Ureter (tissue), 1 donor: ENCODE data around the gene LDLRAD4. TPM values are rescaled to one million over a fixed set of nuclear protein-coding genes. Genes with fewer than 3 reads are reported as not detected.

Experiments
- DNase-seq: peaks from one replicate; pipeline ENCODE4 v3.0.0-alpha.2; 2020; ENCODE audit warnings: low spot score
- total RNA-seq: library from RNA; stranded (reverse); gene quantifications from one replicate; pipeline ENCODE4 v1.2.4, GENCODE V29; 2023
- donor health status: DM: yes; HTN: yes; CAD: no.

Gene LDLRAD4
- total RNA-seq, 1 donor from 2014 or later = 39.7 TPM

DNA sequence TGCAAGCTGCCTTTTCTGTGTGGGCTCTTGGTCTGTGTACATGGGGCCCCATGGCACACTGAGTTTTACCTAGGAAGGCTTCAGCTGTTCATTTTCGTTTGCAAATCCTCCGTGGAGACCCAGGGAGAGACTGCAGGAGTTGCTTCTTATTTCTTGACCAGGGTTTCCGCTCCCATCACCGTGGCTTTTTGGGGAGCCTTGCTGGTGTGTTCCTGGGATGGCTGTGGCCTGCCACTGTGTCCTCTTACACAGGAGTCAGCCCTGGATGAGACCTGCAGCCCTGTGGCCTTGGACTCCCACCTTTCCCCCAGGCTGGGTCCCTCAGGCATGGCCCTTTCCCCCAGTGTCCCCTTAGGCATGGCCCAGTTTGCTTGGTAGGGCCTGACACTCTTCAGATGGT, 370.8 kb downstream of the LDLRAD4 start:
- no peak for DNase-seq

DNA sequence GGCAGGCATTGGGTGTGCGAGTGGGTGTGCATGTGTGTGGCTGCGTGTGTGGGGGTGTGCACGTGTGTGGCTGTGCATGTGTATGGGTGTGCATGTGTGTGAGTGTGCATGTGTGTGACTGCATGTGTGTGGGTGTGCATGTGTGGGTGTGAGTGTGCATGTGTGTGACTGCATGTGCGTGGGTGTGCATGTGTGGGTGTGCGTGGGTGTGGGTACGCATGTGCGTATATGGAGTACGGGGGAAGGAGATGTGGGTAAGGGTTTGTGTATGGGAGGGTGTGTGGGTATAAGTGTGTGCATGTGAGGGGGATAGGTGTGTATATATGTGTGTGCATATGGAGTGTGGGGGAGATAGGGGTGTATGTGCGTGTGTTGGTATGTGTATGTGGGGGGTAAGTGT, 371.4 kb downstream of the LDLRAD4 start:
- DNase-seq = no peak

DNA sequence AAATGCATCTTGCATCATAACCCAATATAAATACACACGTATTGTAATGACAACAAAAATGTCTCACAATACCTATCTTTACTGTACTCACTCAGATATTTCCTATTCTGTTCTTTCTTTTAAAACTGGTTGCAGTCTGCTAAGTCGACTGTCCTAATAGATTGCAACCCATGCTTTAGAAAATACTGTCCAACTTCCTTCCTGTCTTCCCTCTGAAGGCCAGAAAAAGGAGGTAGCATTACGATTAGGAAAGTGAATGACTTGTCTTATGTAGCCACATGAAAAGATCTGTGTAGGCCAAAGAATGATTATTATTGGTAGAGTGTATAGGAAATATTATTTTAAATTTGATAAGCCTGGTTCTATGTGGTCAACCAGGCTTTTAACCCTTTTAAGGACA, 373.7 kb downstream of the LDLRAD4 start:
- DNase-seq = no peak

DNA sequence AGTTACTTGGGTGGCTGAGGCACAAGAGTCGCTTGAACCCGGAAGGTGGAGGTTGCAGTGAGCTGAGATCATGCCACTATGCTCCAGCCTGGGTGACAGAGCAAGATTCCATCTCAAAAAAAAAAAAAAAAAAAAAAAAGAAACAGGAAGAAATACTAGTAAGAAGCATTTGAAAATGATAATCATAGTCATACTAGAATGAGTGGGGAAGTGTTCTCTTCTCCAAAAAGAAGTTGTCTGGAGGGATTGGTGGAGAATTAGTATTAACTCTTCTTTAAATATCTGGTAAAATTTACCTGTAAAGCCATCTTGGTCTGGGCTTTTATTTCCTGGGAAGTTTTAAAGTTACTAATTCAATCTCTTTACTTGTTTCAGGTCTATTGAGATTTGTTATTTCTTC, 376.0 kb downstream of the LDLRAD4 start:
- no peak for DNase-seq

DNA sequence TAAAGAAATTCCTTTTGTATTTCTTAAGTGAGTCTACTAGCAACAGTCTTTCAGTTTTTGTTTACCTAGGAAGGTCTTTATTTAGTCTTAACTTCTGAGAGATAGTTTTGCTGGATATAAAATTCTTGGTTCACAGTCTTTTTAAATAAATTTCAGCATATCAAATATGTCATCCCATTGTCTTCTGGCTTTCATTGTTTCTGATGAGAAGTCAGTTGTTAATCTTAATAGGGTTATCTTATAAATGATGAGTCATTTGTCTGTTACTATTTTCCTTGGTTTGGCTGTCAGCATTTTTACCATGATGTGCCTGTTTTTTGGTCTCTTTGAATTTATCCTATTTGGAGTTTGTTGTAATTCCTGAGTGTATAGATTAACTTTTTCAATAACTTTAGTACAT, 378.5 kb downstream of the LDLRAD4 start:
- DNase-seq = no peak

DNA sequence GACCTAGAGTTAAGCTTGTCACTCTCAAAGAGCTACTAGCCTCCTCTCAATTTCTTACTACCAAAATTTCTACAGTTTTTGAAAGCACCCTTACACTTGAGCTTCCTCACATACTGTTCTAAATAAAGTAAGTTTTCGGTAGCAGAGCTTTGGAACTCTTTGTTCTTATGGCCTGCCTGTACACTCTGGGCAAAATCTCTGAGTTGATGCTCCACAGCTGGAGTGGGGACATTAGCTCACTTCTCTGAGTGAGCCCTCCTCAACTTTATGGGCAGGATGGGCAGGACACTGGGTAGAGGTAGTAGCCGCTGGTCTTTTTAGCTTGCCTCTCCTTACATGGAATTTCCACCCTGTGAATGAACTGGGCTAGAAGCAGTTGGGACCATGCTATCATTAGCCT, 380.0 kb downstream of the LDLRAD4 start:
- no peak for DNase-seq

DNA sequence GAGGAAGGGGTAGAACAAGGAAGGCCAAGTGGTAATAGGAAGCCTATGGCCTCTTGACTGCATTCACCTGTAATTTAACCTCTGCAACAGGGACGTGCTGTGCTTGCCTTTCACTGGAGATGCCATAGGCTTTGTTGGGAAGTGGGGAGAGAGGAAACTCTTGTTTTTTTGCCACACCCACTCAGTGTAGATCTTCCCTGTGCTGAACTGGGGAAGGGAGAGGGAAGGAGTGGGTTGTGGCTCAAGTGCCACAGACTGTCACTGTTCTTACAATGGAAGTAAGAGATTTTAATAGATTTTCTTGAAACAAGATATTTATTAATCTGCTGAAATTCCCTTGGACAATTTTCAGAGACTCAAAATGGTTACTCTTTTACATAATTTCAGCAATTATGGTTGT, 380.5 kb downstream of the LDLRAD4 start:
- DNase-seq = no peak

DNA sequence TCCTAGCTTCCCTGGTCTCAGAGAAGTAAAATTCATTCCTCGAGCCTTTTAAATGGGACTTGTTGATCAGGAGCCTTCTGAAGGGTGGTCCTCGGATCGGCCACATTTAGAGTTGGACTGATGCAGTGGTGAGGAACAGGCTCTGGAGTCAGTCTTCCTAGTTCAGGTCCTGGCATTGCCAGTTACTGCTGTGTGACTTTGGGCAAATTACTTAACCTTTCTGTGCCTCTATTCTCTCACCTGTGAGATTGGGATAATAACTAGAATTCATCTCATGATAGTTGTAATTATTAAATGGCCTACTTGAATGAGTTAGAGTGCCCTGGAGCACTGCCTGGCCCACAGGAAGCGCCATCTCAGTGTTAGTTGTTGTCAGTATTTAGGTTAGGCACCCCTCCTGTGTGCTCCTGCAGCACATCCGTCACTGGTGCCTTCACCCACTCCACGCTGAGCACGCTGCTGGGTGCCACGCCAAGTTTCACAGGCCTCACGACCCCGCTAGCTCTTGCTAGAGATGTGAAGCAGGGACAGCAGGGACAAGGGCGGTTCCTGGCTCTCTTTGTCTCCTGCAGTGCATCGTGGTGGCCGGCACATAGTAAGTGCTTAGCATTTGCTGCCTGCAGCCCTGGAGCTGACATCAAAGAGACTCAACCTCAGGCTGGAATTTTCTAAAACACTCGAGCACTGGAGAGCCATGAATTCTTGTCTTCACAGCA, 384.9 kb downstream of the LDLRAD4 start:
- peak; percentile 15 for DNase-seq

DNA sequence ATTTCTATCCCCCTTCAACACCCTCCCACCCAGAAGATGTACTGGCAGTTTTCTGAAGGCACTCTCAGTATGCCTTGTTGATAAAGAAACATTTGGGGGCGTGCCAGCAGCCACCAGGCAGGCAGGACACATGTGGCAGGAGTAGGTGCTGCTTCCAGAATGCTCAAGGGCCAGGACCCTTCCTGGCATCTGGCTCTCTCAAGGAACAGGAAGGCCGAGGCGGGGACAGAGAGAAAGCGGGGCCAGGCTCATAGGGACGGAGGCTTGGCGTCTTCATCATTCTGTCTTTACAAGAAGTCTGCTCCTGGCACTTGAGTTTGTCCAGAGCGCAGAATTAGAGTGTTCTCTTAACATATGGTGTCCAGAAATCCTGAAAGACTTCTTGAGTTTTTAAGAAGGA, 386.2 kb downstream of the LDLRAD4 start:
- peak; percentile 29 for DNase-seq

DNA sequence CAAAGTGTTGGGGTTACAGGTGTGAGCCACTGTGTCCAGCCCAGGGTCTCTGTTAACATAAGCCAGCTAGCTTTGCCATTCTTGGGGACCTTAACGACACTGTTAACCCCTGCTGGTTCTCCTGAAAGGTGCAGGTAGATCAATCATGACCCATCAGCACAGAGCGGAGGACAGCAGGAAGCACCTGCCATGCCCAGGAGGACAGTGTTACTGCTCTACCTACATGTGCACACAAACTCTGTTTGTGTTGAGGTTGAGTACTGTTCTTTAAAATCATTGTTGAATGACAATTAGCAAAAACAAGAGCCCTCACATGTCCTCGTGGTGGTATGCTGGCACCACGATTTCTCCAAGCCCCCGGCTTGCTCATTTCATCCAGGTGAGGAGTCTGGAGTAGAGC, 386.9 kb downstream of the LDLRAD4 start:
- DNase-seq = peak; percentile 17

DNA sequence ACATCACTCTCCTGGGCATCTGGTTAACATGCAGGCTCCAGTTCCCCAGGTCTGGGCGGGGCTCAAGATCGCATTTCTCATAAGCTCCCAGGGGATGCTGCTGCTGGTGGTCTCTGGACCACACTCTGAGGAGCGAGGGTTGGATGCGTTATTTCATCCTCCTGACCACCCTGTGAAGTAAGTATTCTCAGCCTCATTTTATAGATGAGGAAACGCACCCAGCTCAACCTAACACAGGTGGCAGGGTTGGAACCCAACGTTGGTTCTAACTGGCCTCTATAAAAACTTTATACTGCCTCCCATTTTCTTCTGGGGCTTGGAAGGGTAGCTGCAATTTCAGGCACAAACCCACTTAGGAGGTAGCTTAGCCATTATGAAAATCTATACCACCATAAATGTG, 387.3 kb downstream of the LDLRAD4 start:
- DNase-seq = peak; percentile 31

DNA sequence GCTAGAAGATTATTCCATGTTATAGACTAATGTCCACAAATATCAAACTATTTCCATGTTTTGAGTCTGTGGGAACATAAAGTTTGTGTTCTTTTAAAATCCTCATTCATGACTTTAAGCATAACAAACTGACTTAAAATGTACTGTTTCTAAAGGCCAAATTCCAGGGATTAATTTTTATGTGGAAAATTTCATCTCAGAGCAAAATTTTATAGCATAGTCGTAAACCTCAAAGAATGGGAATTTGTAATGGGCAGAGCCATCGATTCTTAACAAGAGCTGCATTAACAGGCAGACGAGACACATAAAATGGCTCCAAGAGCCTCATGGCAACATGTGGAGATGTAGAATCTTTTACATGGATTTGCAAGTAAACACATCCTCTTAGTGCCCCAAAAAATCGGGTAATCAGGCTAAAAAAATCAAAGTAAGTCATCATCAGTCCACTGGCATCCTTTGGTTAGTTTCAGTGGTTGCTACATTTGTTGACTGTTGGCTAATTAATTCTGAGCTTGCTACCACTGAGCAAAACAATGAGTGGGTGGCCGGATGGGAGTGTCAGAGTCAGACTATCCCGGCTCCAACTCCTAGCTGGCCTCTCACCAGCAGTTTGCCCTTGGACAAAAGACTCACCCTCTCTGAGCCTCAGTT, 388.2 kb downstream of the LDLRAD4 start:
- DNase-seq = peak; percentile 37

DNA sequence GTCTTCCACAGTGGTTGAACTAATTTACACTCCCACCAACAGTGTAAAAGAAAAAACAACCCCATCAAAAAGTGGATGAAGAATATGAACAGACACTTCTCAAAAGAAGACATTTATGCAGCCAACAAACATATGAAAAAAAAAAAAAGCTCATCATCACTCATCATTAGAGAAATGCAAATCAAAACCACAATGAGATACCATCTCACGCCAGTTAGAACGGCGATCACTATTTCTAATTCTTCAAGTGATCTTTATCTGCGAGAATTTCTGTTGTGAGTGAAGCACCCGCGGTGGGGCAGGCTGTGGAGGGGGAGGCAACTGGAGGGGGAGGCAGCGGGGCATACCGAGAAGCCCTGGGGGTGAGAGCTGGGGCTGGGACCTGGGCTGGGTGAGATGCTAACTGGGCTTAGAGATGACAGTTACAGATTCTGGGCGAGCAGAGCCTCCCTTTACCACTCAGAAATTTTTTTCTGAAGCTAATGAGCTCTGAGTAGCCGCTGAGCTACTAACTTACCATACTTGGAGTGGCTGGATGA, 389.5 kb downstream of the LDLRAD4 start:
- peak; percentile 39 for DNase-seq

DNA sequence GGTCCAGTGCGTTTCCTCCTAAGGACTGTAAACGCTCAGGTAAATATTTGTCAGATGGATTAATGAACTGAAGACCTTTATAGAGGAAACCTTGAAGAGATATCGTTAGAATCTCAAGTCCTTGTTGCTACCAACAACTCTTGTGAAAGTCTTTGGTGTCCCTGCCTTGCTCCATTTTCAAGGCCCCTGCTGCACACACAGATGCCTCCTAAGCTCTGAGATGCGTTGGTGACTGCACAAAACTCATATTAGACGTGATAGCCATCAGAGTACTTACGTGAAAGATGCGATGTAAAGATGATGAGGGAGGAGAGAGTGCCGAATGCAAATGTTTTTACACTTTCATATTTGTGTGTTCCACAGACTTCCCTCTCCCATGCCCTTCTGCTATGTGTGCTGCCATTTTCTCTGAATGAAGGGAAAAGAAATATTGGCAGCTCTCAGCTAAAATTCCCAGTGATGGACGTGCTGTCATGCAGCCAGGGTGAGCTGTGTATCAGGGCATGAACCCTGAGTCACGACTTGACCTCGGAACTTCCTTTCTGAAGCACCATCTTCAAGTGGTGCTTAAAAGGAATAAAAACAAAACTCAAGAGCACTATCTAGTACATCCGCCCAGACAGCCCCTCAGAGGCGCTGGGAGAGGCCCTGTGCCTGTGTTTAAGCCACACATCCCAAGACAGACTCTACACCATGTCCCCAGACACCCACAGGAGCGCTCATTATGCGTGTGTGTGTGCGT, 390.4 kb downstream of the LDLRAD4 start:
- peak; percentile 31 for DNase-seq

DNA sequence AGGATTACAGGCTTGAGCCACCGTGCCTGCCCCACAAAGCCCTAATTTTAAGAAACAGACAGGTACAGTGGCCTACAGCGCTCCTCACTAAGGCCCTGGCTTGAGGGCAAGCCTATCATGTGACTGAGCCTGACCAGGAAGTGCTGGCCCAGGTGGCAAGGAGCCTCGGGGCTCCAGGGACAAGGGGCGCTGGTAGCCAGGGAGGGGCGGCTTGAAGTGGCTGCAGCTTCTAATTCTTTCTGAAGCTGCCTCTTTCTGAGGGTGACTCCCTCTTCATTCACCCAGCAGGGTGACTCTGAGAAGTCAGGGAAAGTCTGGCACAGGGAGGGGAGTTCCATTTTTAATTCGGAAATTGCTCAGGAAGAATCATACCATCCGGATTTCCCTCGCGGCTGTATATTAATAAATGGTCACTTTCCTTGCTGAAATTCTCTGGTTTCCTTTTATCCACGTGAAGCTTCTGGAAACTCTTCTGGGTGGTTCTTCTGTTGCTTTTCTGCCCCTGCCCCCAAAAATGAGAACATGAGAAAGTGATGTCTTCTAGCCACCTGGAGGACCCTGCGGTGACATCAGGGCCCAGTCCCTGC, 392.1 kb downstream of the LDLRAD4 start:
- peak; percentile 45 for DNase-seq

DNA sequence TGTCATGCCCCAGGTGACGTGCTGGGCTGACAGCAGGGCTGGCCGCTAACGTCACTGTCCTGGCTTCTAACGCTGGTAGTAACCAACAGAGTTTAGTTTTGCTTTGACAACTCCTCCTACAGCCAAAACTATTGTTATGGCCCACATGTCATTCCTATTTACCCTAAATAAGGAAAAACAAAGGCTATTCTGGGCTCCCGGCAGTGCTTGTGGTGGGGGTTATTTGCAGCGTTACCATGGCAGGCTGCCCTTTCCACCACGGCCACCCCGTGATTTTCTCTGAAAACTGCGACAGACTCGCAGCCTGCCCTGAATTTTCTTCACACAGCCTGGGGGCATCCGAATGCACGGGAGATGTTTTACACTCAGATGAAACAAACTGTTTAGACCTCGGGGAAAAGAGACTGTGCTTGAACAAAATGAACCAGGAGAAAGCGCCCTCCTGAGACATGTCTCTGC, 392.6 kb downstream of the LDLRAD4 start:
- DNase-seq = peak; percentile 44

DNA sequence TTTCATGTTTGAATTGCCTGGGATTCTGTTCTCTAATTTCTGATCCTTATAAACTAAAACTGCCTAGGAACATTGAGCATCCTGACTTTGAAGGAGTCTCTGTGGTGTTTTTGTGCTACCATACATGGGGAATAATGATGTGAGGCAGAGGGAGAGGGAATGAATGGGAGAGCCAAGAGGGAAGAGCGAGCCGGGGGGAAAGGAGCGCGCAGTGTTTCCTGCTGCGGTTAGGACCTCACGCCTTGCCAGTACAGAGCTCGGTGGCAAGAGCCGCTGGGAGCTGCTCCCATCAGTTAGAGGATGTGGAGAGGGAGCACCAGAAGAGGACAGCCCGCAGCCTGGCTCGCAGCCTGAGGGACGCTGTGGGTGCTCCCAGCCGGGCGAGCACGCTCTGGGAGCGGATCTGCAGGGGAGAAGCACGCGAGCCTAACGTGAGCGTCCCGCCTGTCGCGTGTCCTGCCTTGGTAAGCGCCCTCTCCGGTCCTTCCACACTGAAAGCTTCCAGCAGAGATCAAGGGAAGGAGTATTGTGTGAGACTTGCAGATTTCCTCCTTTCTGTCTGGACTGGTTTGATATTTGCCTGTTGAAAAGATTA, 393.1 kb downstream of the LDLRAD4 start:
- peak; percentile 54 for DNase-seq

DNA sequence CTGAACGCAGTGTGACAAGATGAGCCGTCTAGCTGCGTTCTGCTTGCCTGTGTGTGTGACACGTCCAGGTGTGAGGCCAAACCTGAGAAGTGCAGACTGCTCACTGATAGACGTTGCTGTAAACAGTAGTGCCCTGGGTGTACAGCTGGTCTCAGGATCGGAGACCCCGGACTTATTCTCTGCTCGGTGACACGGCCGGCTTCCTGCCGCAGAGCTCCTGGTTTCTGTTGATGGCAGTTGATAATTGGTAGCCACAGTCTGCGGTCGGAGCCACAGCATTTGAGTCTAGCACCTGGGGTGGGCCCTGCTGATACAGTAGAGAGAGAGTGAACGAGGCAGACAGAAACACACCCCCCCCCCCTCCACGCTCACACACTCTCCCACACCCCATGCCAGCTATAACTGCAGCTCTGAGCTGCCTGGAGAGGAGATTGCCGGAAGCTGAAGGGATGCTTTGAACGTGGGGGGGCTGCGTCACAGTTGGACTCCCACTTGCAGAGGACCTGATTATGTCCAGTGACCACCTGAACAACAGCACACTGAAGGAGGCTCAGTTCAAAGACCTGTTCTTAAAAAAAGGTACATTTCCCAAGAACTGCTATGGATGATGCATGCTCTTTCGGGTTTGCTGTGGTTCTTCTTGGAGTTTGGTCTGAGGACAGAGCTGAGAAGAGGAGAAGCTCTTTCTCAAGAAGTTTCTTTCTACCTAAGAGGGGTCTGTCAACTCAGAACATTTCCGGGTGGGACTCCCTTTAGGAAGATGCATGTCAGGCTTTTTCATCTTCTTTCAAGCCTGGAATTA, 393.8 kb downstream of the LDLRAD4 start:
- peak; percentile 47 for DNase-seq

DNA sequence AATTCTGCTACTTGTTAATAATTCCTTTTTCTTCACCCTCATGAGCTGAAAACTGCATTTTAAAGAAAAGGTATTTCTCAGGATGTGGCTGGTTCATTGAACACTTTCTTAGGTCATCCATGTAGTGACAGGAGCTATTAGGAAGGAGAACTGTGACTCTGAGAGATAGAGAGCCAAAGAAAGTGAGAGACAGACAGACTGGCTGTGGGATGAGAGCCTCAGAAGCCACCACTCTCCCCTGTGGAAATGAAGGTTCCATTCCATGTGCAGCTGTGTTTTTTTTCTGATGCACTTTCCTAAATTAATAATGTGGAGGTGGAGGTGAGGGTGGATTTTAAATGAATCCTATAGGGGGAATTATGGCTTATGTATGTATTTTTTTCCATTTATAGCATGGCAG, 394.5 kb downstream of the LDLRAD4 start:
- no peak for DNase-seq

DNA sequence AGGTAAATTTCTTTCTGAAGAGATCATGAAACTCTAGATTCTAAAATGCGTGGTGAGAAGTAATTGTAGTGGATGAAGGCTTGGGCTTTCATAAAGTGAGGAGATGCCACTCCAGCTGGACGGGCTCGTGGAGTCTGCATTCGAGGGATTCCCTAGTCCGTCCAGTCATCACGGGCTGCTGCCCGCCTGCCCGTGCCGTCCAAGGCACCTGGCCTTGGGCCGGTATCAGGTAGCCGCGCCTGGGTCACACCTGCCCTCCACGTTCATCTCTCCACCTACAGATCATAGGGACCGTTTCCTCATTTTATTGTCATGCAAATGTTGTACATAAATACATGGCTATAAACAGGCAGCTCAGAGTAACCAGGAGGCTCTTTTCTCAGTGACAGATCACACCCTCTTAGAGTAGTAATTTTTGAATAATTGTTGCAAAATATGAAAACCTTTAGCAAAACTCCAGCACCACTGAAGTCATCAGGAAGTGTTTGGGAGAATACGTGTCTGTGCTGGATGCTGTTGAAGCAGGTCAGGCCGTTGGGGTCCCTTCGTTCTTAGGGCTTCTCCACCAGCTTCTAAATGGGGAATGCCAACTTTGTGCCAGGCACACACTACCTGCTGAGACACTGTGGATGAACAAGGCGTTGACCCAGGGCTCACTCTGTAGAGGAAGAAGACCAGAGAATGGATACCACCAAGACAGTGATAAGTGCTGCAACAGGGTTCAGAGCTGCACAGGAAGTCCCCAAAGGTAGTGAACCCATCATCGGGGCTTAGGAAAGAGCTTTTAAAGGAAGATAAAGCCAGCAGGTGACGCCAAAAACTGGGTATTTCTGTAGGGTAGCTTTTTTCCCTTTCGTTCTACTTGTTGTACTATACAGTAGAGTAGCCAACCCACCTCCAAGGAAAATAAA, 395.3 kb downstream of the LDLRAD4 start:
- peak; percentile 37 for DNase-seq
